ENCODE data around the gene DBI.
A peak's percentile ranks its signal among the peaks of the same experiment; 100 is the strongest.
"Not testable (repeated sequence)": the region's sequence is repeated elsewhere in the genome, so short reads cannot be mapped to it uniquely, and the experiment has no call there.

Gene DBI

DNA sequence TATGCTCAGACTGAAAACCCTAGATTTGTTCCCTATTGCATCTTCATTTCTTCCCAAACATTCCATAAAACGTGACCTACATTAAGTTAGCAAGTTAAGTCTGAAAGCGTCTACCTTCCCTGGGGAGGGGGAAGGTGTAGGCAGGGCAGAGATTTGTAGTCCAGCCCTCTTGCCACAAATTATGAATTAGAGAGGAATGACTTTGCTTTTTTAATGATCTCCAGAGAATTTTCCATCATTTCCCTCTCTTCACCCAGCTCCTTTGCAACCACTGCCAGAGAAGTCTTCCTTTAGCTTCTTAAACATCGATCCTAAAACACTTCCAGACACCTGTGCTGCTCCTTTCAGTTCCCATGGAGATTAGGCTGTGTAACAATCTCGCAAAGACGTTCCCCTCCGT is 1.3 kb upstream of the DBI start:
- DNase-seq (ENCODE audit: low read depth in 2 of 2) = no peak

DNA sequence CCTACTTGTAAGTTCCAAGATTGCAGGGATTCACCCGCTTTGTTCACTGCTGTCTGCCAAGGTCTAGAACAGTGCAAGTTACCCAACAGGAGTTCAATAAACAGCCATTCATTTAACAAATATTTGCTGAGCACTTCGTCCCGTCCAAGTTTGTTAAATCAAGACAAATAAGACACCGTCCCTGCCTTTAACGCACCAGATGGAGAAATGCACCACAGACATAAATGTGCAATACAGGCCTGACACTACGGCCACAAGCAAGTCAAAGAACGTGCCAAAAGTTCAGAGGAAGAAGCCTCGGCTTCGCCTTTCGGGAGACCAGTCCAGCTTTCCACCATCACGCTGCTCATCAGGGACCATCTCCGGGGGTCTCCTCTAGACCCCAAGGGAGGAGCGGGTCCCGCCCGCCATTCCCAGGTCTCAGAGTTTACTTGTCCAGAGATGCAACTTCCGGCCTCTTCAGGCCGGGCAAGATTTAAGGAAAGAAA is 572 bp upstream of the DBI start:
- no peak for DNase-seq (ENCODE audit: low read depth in 2 of 2)

- DNase-seq (ENCODE audit: low read depth in 2 of 2) = peak in 1 of 2 donors; percentile 7
Observed at GRCh38 chr2:119367472-119368099, 809 bp downstream of the DBI start.

GRCh38 chr2:119369845-119370244 is 3.1 kb downstream of the DBI start:
- DNase-seq (ENCODE audit: low read depth in 2 of 2) = no peak

DNA sequence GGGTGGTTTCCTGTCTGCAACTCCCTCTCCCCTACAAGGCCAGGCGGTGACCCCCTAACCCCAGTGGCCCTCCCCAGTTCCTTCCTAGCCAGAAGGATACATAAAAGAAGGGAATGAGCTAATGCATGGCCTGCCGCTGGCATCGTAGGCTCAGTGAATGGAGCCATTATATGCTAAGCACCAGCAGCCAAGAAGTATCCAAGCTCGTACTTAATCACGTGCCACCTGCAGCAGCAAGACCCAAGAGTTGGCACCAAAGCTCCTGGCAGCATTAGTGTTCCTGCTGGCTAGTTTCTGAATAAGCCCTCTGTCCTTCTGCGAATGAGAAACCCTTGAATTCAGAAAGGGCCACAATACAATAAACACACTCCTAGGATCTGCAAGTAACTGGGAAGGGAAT is 4.3 kb downstream of the DBI start:
- DNase-seq (ENCODE audit: low read depth in 2 of 2) = no peak

DNA sequence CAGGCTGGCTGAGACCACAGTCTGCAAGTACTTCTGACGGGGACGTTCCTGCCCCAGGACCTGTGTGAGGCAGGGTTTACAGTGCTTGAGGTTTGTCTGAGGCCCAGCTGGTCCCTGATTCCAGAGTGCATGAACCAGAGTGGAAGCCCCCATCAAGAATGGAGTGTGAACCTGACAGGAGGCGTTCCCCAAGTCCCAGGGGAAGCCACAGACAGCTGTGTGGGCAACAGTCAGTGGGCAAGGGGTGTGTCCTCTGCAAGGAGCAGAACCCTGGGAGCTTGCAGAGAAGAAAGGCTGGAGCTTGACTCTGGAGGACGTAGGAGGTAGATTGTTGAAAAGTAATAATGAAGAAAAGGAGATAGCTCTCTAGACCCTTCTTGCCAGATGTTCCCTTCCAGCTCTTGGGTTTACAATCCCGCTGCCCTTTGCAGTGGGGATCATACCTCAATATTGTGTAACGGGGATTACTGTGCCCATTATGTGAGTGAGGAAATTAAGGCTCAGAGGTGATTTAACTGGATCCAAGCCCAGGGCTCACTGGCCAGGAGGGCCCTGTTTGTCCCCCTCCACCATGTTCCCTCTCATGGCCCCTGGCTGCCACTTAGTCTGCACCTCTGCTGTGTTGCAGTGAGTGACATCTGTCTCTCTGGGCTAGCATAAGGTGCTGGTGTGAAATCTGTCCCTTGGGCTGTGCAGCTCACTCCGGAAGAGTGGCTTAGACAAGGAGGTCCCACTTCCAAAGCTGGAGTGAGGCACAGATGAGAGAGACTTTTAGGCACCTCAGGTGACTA is 6.2 kb downstream of the DBI start:
- DNase-seq (ENCODE audit: low read depth in 2 of 2) = no peak

DNA sequence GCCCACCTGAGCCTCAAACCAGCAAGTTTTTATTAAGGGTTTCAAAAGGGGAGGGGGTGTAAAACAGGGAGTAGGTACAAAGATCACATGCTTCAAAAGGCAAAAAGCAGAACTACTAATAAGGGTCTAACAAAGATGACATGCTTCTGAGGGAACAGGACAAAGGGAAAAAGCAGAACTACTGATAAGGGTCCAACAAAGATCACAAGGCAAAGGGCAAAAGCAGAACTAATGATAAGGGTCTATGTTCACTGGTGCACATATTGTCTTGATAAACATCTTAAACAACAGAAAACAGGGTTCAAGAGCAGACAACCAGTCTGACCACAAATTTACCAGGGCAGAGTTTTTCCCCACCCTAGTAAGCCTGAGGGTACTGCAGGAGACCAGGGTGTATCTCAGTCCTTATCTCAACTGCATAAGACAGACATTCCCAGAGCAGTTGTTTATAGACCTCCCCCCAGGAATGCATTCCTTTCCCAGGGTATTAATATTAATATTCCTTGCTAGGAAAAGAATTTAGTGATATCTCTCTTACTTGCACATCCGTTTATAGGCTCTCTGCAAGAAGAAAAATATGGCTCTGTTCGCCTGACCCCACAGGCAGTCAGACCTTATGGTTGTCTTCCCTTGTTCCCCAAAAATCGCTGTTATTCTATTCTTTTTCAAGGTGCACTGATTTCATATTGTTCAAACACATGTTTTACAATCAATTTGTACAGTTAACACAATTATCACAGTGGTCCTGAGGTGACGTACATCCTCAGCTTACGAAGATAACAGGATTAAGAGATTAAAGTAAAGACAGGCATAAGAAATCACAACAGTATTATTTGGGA is 7.3 kb downstream of the DBI start:
- not testable (repeated sequence) for DNase-seq (ENCODE audit: low read depth in 2 of 2)

- DNase-seq (ENCODE audit: low read depth in 2 of 2) = not testable (repeated sequence)
Observed at GRCh38 chr2:119376406-119376805, 9.6 kb downstream of the DBI start.

- DNase-seq (ENCODE audit: low read depth in 2 of 2) = no peak
Observed at GRCh38 chr2:119376810-119377209, 10.0 kb downstream of the DBI start.

DNA sequence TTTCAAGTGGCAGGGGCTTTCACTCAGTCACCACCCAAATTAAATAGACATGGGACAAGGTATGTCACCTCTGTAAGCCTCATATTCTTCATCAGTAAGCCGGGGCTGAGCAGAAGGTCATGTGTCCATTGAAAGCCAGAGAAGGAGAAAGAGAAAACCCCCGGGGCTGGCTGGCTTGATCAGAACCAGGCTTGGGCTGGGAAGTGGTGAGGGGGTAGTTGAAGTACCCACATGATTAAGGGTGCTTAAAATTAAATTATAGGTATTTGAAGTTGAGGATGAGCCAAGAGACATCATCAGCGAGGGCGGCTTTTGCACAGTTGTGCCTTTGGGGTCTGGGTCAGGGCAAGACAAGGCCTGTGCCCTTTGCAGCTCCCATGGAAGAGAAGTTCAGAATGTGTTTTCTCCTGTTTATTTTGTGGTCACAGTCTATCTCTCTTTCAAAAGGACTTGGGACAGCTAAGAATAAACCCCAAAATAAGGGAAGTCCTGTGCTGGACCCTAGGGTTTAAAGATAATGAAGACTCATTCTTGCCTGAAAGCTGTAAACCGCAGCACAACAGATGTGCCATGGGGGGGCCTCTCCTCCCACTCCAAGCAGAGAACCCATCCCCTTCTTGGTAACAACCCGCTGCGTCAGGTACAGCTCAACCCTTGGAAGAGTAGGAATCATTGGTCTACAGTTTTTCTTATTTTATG is 10.7 kb downstream of the DBI start:
- no peak for DNase-seq (ENCODE audit: low read depth in 2 of 2)

- no peak for DNase-seq (ENCODE audit: low read depth in 2 of 2)
Observed at GRCh38 chr2:119377993-119378345, 11.2 kb downstream of the DBI start.

DNA sequence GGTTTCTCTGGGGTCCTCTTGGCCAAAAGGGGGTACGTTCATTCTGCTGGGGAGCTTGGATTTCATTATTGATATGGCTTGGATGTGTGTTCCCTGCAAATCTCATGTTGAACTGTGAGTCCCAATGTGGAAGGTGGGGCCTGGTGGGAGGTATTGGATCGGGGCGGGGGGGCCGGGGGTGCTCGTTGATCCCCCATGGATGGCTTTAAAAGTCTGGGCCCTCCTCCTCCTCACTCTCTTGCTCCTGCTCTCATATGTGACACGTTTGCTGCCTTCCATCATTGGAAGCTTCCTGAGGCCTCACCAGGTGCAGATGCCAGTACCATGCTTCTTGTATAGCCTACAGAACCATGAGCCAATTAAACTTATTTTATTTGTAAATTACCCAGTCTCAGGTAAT is 11.8 kb downstream of the DBI start:
- DNase-seq (ENCODE audit: low read depth in 2 of 2) = no peak

DNA sequence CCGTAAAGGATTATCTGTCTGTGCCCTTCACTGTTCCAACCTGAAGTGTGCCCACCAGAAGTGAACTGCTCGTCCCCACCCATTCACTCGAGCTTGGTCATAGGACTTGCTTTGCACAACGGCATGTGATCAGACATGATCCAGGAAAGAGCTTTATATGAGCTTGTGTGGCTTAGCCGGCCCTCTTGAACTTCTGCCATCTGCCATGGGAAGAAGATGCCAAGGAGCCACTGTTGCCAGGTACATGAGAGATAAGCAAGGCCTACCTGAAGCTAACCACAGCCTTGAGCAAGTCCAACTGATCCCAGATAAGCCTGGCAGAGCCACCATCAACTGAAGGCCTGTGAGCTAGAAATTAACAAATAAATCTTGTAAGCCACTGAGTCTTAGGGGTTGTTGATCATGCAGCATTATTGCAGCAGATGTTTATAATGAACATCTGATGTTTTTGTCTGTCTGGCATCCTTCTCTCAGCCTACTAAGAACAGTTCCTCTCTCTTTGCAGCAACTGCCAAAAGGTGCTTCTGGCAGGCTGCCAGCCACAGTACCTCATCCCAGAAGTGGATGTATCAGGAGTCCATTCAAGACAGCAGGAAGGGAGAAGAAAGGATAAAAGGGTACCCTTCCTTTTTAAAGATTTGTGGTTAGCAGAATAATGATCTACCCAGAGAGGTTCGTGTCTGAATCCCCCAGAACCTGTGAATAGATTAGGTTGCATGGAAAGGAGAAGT is 16.8 kb downstream of the DBI start:
- no peak for DNase-seq (ENCODE audit: low read depth in 2 of 2)

- no peak for DNase-seq (ENCODE audit: low read depth in 2 of 2)
Observed at GRCh38 chr2:119384971-119385370, 18.2 kb downstream of the DBI start.

GRCh38 chr2:119385466-119385865 is 18.7 kb downstream of the DBI start:
- no peak for DNase-seq (ENCODE audit: low read depth in 2 of 2)

DNA sequence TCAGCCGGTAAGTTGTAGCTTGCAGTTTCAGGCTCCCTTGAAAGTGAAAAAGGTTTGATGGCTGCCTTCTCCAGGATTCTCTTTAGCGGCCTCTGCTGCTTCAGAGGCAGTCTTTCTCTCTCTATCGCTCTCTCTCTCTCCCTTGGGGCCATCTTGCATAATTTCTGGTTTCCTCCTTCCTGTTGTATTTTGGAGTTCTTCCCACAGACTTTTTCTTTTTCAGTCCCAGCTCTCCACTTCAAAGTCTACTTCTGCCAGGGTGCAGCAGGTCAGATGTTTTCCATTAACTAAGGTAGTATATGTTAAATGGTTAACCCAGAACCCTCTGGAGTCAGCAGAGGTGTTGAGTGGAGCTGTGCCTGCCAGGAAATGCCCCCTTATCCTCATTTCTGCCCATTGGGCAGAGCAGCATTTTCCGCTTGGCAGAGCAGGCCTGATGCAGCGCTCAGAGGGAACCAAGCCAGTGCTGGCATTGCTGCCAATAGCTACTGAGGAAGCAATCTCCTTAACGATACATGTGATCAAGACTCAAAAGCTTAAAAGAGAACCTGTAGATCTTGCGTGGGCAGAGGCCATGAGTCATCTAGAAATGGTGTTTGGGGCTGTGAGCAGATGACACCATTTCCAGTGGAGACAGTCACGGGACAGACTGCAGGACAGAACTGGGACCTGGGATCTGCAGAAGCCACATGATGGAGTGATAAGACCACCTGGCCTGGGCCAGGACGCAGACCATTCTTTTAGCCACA is 20.8 kb downstream of the DBI start:
- no peak for DNase-seq (ENCODE audit: low read depth in 2 of 2)

- DNase-seq (ENCODE audit: low read depth in 2 of 2) = no peak
Observed at GRCh38 chr2:119389615-119390306, 23.0 kb downstream of the DBI start.

- no peak for DNase-seq (ENCODE audit: low read depth in 2 of 2)
Observed at GRCh38 chr2:119393971-119394748, 27.4 kb downstream of the DBI start.

- DNase-seq (ENCODE audit: low read depth in 2 of 2) = no peak
Observed at GRCh38 chr2:119397196-119397595, 30.4 kb downstream of the DBI start.

Measured in stimulated activated CD8-positive, alpha-beta memory T cell treated with anti-CD3 and anti-CD28 coated beads, Interleukin-2, amount 100 ng/mL, for 1 hour (primary cell).